SK-N-SH treated with all-trans-retinoic acid at 6 μM for 48 hours (cell line): ENCODE data around the gene FOXC1.

Experiments used
- ATAC-seq: fragments of 200-7000 bp; cut with Tn5 transposase; 3 replicates; pipeline ENCODE4 v1.9.1; 2020; ENCODE audit warnings: mild to moderate bottlenecking, moderate library complexity
- ARNTL ChIP-seq: fragments of 450-650 bp; formaldehyde crosslinking; IDR thresholded peaks from 2 replicates; pipeline ENCODE4 v1.5.0; 2020; ENCODE audit warnings: low read depth, mild to moderate bottlenecking, moderate library complexity, borderline replicate concordance
- BACH2 ChIP-seq: fragments of 250-450 bp; sonication (Bioruptor Pico); IDR thresholded peaks from 2 replicates; pipeline ENCODE4 v1.9.0; 2021; ENCODE audit warnings: mild to moderate bottlenecking, borderline replicate concordance
- CSDC2 ChIP-seq: fragments of 250-450 bp; sonication (Bioruptor Pico); IDR thresholded peaks from 2 replicates; pipeline ENCODE4 v1.5.0; 2020; ENCODE audit warnings: mild to moderate bottlenecking, moderate library complexity
- CSRNP3 ChIP-seq: fragments of 250-450 bp; sonication (Bioruptor Pico); IDR thresholded peaks from 2 replicates; pipeline ENCODE4 v1.5.1; 2021; ENCODE audit warnings: mild to moderate bottlenecking, moderate library complexity
- ESRRG ChIP-seq: fragments of 250-450 bp; sonication (Bioruptor Pico); IDR thresholded peaks from 2 replicates; pipeline ENCODE4 v1.6.1; 2021; ENCODE audit warnings: mild to moderate bottlenecking
- GLIS3 ChIP-seq: fragments of 250-450 bp; sonication (Bioruptor Pico); IDR thresholded peaks from 2 replicates; pipeline ENCODE4 v1.5.0; 2020; ENCODE audit warnings: mild to moderate bottlenecking, moderate library complexity
- OSR1 ChIP-seq: fragments of 250-450 bp; sonication (Bioruptor Pico); IDR thresholded peaks from 2 replicates; pipeline ENCODE4 v1.8.0; 2022; ENCODE audit warnings: moderate library complexity, mild to moderate bottlenecking, inconsistent platforms
- PATZ1 ChIP-seq: fragments of 250-450 bp; sonication (Bioruptor Pico); IDR thresholded peaks from 2 replicates; pipeline ENCODE4 v1.8.0; 2020; ENCODE audit warnings: mild to moderate bottlenecking, moderate library complexity, borderline replicate concordance
- POU6F1 ChIP-seq: fragments of 250-450 bp; sonication (Bioruptor Pico); IDR thresholded peaks from 2 replicates; pipeline ENCODE4 v1.8.0; 2021; ENCODE audit warnings: low read depth, mild to moderate bottlenecking, moderate library complexity, borderline replicate concordance
- PPARA ChIP-seq: fragments of 250-450 bp; sonication (Bioruptor Pico); IDR thresholded peaks from 2 replicates; pipeline ENCODE4 v1.5.0; 2020; ENCODE audit warnings: mild to moderate bottlenecking, borderline replicate concordance
- RARB ChIP-seq: fragments of 250-450 bp; sonication (Bioruptor Pico); IDR thresholded peaks from 2 replicates; pipeline ENCODE4 v1.8.0; 2021; ENCODE audit warnings: mild to moderate bottlenecking, moderate library complexity
- SNAI2 ChIP-seq: fragments of 250-450 bp; sonication (Bioruptor Pico); IDR thresholded peaks from 2 replicates; pipeline ENCODE4 v1.5.0; 2020; ENCODE audit warnings: mild to moderate bottlenecking, moderate library complexity
- TCF4 ChIP-seq: fragments of 250-450 bp; sonication (Bioruptor Pico); IDR thresholded peaks from 2 replicates; pipeline ENCODE4 v1.8.0; 2021; ENCODE audit warnings: mild to moderate bottlenecking, moderate library complexity, borderline replicate concordance
- TOX ChIP-seq: fragments of 250-450 bp; sonication (Bioruptor Pico); IDR thresholded peaks from 2 replicates; pipeline ENCODE4 v1.8.0; 2021; ENCODE audit warnings: mild to moderate bottlenecking, moderate library complexity, borderline replicate concordance
- TSHZ2 ChIP-seq: fragments of 250-450 bp; sonication (Bioruptor Pico); IDR thresholded peaks from 2 replicates; pipeline ENCODE4 v1.5.0; 2020; ENCODE audit warnings: mild to moderate bottlenecking, moderate library complexity
- ZC3H10 ChIP-seq: fragments of 250-450 bp; sonication (Bioruptor Pico); IDR thresholded peaks from 2 replicates; pipeline ENCODE4 v1.5.1; 2021; ENCODE audit warnings: mild to moderate bottlenecking, moderate library complexity
- ZFP3 ChIP-seq: fragments of 250-450 bp; sonication (Bioruptor Pico); IDR thresholded peaks from 2 replicates; pipeline ENCODE4 v1.5.0; 2020; ENCODE audit warnings: mild to moderate bottlenecking, moderate library complexity
- ZFP30 ChIP-seq: fragments of 450-650 bp; formaldehyde crosslinking; IDR thresholded peaks from 2 replicates; pipeline ENCODE4 v1.5.0; 2022; ENCODE audit warnings: mild to moderate bottlenecking, moderate library complexity
- ZNF565 ChIP-seq: fragments of 450-650 bp; formaldehyde crosslinking; conservative IDR thresholded peaks from 2 replicates; pipeline ENCODE4 v1.5.0; 2020; ENCODE audit warnings: low read depth, mild to moderate bottlenecking, moderate library complexity
- ZNF70 ChIP-seq: fragments of 450-650 bp; formaldehyde crosslinking; IDR thresholded peaks from 2 replicates; pipeline ENCODE4 v1.5.0; 2020; ENCODE audit warnings: mild to moderate bottlenecking, moderate library complexity
- ZNF8 ChIP-seq: fragments of 450-650 bp; formaldehyde crosslinking; IDR thresholded peaks from 2 replicates; pipeline ENCODE4 v1.5.0; 2020; ENCODE audit warnings: mild to moderate bottlenecking, moderate library complexity

FOXC1 gene

GRCh38 chr6:1594445-1595200 is 15.1 kb upstream of the FOXC1 start:
- no peak for TF ChIP-seq CSDC2 (CRISPR knock-in tag)
- no peak for TF ChIP-seq POU6F1 (CRISPR knock-in tag)
- no peak for TF ChIP-seq TCF4 (CRISPR knock-in tag)
- TF ChIP-seq TSHZ2 (CRISPR knock-in tag), result no peak
- no peak for TF ChIP-seq ZNF8 (CRISPR knock-in tag)
- no peak for TF ChIP-seq BACH2 (CRISPR knock-in tag)
- TF ChIP-seq ZFP30, result no peak
- TF ChIP-seq ESRRG (CRISPR knock-in tag), result no peak
- no peak for TF ChIP-seq ZNF565 (CRISPR knock-in tag)
- no peak for TF ChIP-seq ZC3H10
- TF ChIP-seq CSRNP3, result no peak
- TF ChIP-seq ZFP3, result no peak
- TF ChIP-seq TOX, result no peak
- TF ChIP-seq ARNTL (CRISPR knock-in tag), result no peak
- no peak for TF ChIP-seq OSR1 (CRISPR knock-in tag)
- no peak for TF ChIP-seq GLIS3 (CRISPR knock-in tag)
- TF ChIP-seq PATZ1, result no peak
- TF ChIP-seq RARB, result no peak
- no peak for TF ChIP-seq SNAI2 (CRISPR knock-in tag)
- TF ChIP-seq PPARA (CRISPR knock-in tag), result no peak
- peak; percentile 13; the same call in 2 of the 3 replicates for ATAC-seq

- ATAC-seq, result peak; percentile 63
- TF ChIP-seq ARNTL (CRISPR knock-in tag) (no peak), PATZ1 (no peak), OSR1 (CRISPR knock-in tag) (no peak), TCF4 (CRISPR knock-in tag) (no peak), TOX (no peak), RARB (no peak), ESRRG (CRISPR knock-in tag) (no peak), CSRNP3 (no peak), ZNF70 (CRISPR knock-in tag) (no peak), CSDC2 (CRISPR knock-in tag) (no peak), POU6F1 (CRISPR knock-in tag) (no peak), ZNF8 (CRISPR knock-in tag) (no peak), ZNF565 (CRISPR knock-in tag) (no peak)
Observed at GRCh38 chr6:1595271-1596087, 14.2 kb upstream of the FOXC1 start.
